ENCODE data around the gene ZNF417. TPM values are rescaled to one million over a fixed set of nuclear protein-coding genes. Genes with fewer than 3 reads are reported as not detected.

ZNF417 gene
- total and polyA plus RNA-seq, 2 of the 8 experiments (the other 6 are each of a cell fraction or from before 2014, with no cell fraction given) = 5.4 to 19.2 TPM

GRCh38 chr19:57887195-57887941 is 29.0 kb downstream of the ZNF417 start:
- no peak overlapping the region for H3K4ac ChIP-seq (replicated peaks; ENCODE audit: insufficient read length, low read depth, low read length)
- H2AFZ ChIP-seq (ENCODE audit: low read length) = no peak overlapping the region
- H4K91ac ChIP-seq (replicated peaks; ENCODE audit: insufficient read length, low read length) = no peak overlapping the region
- CTCF ChIA-PET (ENCODE audit: partially characterized antibody) = interaction anchor here (0.6 to 1.2 kb wide), 6 partner anchors 10 to 106 kb away, joined by 3 to 5 read pairs (median 4); partner anchors contain the start of gene ZNF587B
- peak overlapping the region in 3 of 4 experiments; percentile 44 to 67 (median 45); a peak in 4 of 7 replicates for H3K9ac ChIP-seq (replicated peaks in 1 of 4; ENCODE audit: extremely low read depth in 1 of 4, low read depth in 3 of 4, low read length in 3 of 4)
- H3K4me3 ChIP-seq (ENCODE audit: extremely low read depth in 1 of 4, insufficient read depth in 2 of 4, low read depth in 3 of 4, low read length in 4 of 4) = peak overlapping the region; percentile 89 to 97 (median 96)
- no peak overlapping the region for H3K14ac ChIP-seq (ENCODE audit: insufficient read length)
- 1% methylated on average over 6 of the region's 6 CpGs; no CpG with 5 or more reads in 1 of the 2 experiments for WGBS, 2 experiments (ENCODE audit: extremely low coverage in 1 of 2, insufficient coverage in 1 of 2, insufficient read length in 1 of 2, insufficient replicate concordance in 2 of 2, low coverage in 1 of 2, low lambda C conversion rate in 2 of 2, missing lambda C conversion rate in 1 of 2)
- POLR2A ChIA-PET (ENCODE audit: partially characterized antibody) = interaction anchor here (0.6 to 11.1 kb wide), 28 partner anchors 9 to 560 kb away, joined by 3 to 103 read pairs (median 5); partner anchors contain the start of genes ZNF135, ZNF417, ZNF418 and ZNF552
- peak overlapping the region; percentile 96; the same call in 1 of the 2 replicates for H2AK5ac ChIP-seq (ENCODE audit: low read depth, low read length)
- H3K36me3 ChIP-seq (ENCODE audit: control insufficient read depth in 2 of 4, insufficient read depth in 4 of 4, low read length in 3 of 4) = peaks cover 0 to 26% (median 12%) of the 10 kb centered on the region in 4 experiments; a peak in 5 of 8 replicates
- H2BK5ac ChIP-seq (ENCODE audit: low read depth, low read length) = peak overlapping the region; percentile 76; the same call in 1 of the 2 replicates
- H4K8ac ChIP-seq (ENCODE audit: extremely low read depth, insufficient read depth, low read length) = no peak overlapping the region
- H3K9me3 ChIP-seq (ENCODE audit: insufficient read depth in 2 of 2, low read depth in 1 of 2, low read length in 1 of 2) = no peaks in the 10 kb centered on the region
- H3K18ac ChIP-seq (ENCODE audit: extremely low read depth, low read length) = peak overlapping the region; percentile 85
- H3K23me2 ChIP-seq (ENCODE audit: low read depth, low read length) = peaks cover 3% of the 10 kb centered on the region; the same call in 1 of the 2 replicates
- H3K4me2 ChIP-seq (ENCODE audit: insufficient read depth in 1 of 2, low read depth in 2 of 2, low read length in 2 of 2) = peak overlapping the region; percentile 77 to 79
- H2BK15ac ChIP-seq (ENCODE audit: low read length) = no peak overlapping the region
- H3K23ac ChIP-seq (ENCODE audit: insufficient read length) = no peak overlapping the region
- H2BK120ac ChIP-seq (replicated peaks; ENCODE audit: low read depth, low read length) = no peak overlapping the region
- 0 out of 2 replicates have a peak overlapping the region, but pooled peaks have one; percentile 68 for H2BK12ac ChIP-seq (ENCODE audit: low read depth, low read length)
- peaks cover 7 to 10% of the 10 kb centered on the region in 2 experiments for H4K20me1 ChIP-seq (replicated peaks in 1 of 2; ENCODE audit: control insufficient read depth in 1 of 2, insufficient read depth in 2 of 2, low read length in 2 of 2)
- peaks cover 3 to 18% (median 10%) of the 10 kb centered on the region in 4 experiments; a peak in 6 of 7 replicates for H3K4me1 ChIP-seq (replicated peaks in 1 of 4; ENCODE audit: control insufficient read depth in 3 of 4, insufficient read depth in 4 of 4, low read length in 3 of 4)
- H3K27ac ChIP-seq (ENCODE audit: low read depth, low read length) = peak overlapping the region; percentile 94; the same call in 1 of the 2 replicates
- FAIRE-seq (peak; percentile 96), DNase-seq (ENCODE audit: low read depth in 1 of 2, low spot score in 2 of 2) (peak in 1 of 2 experiments; percentile 50)
- H3K79me1 ChIP-seq (ENCODE audit: low read depth, low read length) = no peaks in the 10 kb centered on the region
- H3K27me3 ChIP-seq (replicated peaks in 1 of 4; ENCODE audit: control insufficient read depth in 3 of 4, extremely low read depth in 1 of 4, insufficient read depth in 3 of 4, low read length in 3 of 4) = no peaks in the 10 kb centered on the region
- H3K56ac ChIP-seq (replicated peaks; ENCODE audit: insufficient read length, low read depth, low read length) = no peak overlapping the region
- 0 out of 2 replicates have a peak overlapping the region, but pooled peaks have one; percentile 5 for H2BK20ac ChIP-seq (ENCODE audit: low read length)
- peaks cover 45 to 63% of the 10 kb centered on the region in 2 experiments for H3K79me2 ChIP-seq (ENCODE audit: control insufficient read depth in 1 of 2, insufficient read depth in 2 of 2, low read length in 2 of 2)
- H4K5ac ChIP-seq (ENCODE audit: insufficient read length, low read depth, low read length) = no peak overlapping the region
- no peak for TF ChIP-seq RAD21 (IDR thresholded peaks at IDR 0.05 in 1 of 2, conservative IDR thresholded peaks at IDR 0.05 in 1 of 2; ENCODE audit: low read depth in 2 of 2, low read length in 2 of 2)
- no peak for TF ChIP-seq POU5F1 (IDR thresholded peaks at IDR 0.05; ENCODE audit: low read depth, low read length)
- TF ChIP-seq SP1 (IDR thresholded peaks at IDR 0.05; ENCODE audit: low read depth, low read length) = peak; percentile 63
- peak; percentile 17; the same call in 1 of the 2 replicates for TF ChIP-seq TBP (IDR thresholded peaks at IDR 0.05; ENCODE audit: low read depth, low read length)
- no peak for TF ChIP-seq SP2 (IDR thresholded peaks at IDR 0.05; ENCODE audit: low read length)
- no peak for TF ChIP-seq NANOG (IDR thresholded peaks at IDR 0.05; ENCODE audit: insufficient read depth, low read depth, low read length, poor library complexity, severe bottlenecking)
- TF ChIP-seq KDM5A (IDR thresholded peaks at IDR 0.05; ENCODE audit: low read length) = no peak
- TF ChIP-seq TCF12 (IDR thresholded peaks at IDR 0.05; ENCODE audit: low read depth, low read length) = peak; percentile 78; the same call in 1 of the 2 replicates
- TF ChIP-seq TAF1 (IDR thresholded peaks at IDR 0.05; ENCODE audit: low read depth, low read length) = peak; percentile 39; the same call in 1 of the 2 replicates
- TF ChIP-seq BCL11A (IDR thresholded peaks at IDR 0.05; ENCODE audit: low read depth in 2 of 2, low read length in 2 of 2) = no peak
- TF ChIP-seq POLR2A (IDR thresholded peaks at IDR 0.05; ENCODE audit: control extremely low read depth in 1 of 2, low read depth in 2 of 2, low read length in 2 of 2) = peak; percentile 31 to 74
- TF ChIP-seq POLR2AphosphoS5 (IDR thresholded peaks at IDR 0.05; ENCODE audit: low read depth, low read length) = 0 out of 2 replicates have a peak, but pooled peaks have one; percentile 33
